Osteoblast (primary cell): ENCODE data around the gene GSTCD. TPM values are rescaled to one million over a fixed set of nuclear protein-coding genes. Genes with fewer than 3 reads are reported as not detected.
A peak's percentile ranks its signal among the peaks of the same experiment; 100 is the strongest.

Source experiments
- DNase-seq: peaks from one replicate; pipeline ENCODE4 v3.0.0; 2011; ENCODE audit warnings: low spot score, mixed read lengths; ENCODE audit not compliant: insufficient read length; ENCODE audit errors: missing footprints
- H2AFZ ChIP-seq: 2 replicates; pipeline ENCODE4 v1.6.0; 2011; ENCODE audit warnings: mild to moderate bottlenecking, low read length
- H3K27ac ChIP-seq: 2 replicates; pipeline ENCODE4 v1.5.1; 2011; ENCODE audit warnings: mild to moderate bottlenecking, low read depth, low read length, moderate library complexity
- H3K27me3 ChIP-seq: 2 replicates; pipeline ENCODE4 v1.6.0; 2012; ENCODE audit warnings: mild to moderate bottlenecking, control low read depth, inconsistent platforms, low read length, moderate library complexity; ENCODE audit not compliant: insufficient read depth
- H3K36me3 ChIP-seq: 2 replicates; pipeline ENCODE4 v1.5.1; 2011; ENCODE audit warnings: mild to moderate bottlenecking, low read length, control low read depth, moderate library complexity; ENCODE audit not compliant: insufficient read depth
- H3K4me1 ChIP-seq: 2 replicates; pipeline ENCODE4 v1.5.1; 2011; ENCODE audit warnings: mild to moderate bottlenecking, low read length, control low read depth, moderate library complexity; ENCODE audit not compliant: insufficient read depth
- H3K4me2 ChIP-seq: 2 replicates; pipeline ENCODE4 v1.6.0; 2011; ENCODE audit warnings: mild to moderate bottlenecking, low read length; ENCODE audit not compliant: insufficient read depth
- H3K4me3 ChIP-seq: fragments of 200-600 bp; sonication (generic); 3 replicates; pipeline ENCODE4 v1.5.1; 2012; ENCODE audit warnings: mild to moderate bottlenecking, low read length, inconsistent platforms; ENCODE audit not compliant: insufficient read depth
- H3K79me2 ChIP-seq: 2 replicates; pipeline ENCODE4 v1.6.0; 2012; ENCODE audit warnings: mild to moderate bottlenecking, low read length, control low read depth, inconsistent platforms; ENCODE audit not compliant: insufficient read depth
- H3K9me3 ChIP-seq: 2 replicates; pipeline ENCODE4 v1.5.1; 2011; ENCODE audit warnings: low read depth, low read length, control low read depth
- H4K20me1 ChIP-seq: 2 replicates; pipeline ENCODE4 v1.6.0; 2012; ENCODE audit warnings: mild to moderate bottlenecking, low read length, control low read depth; ENCODE audit not compliant: insufficient read depth
- CTCF ChIP-seq: IDR thresholded peaks from 2 replicates; pipeline ENCODE4 v1.5.1; 2011; ENCODE audit warnings: mild to moderate bottlenecking, low read depth, low read length, moderate library complexity; ENCODE audit errors: extremely low read depth
- total RNA-seq: library from RNA; depleted of rRNA; stranded (reverse); fragments of >200 nt; gene quantifications from 2 replicates; pipeline ENCODE4 v1.2.3, GENCODE V29; 2012

GSTCD gene
- 6.9 and 9.7 TPM in 2 replicates for total RNA-seq

- Histone ChIP-seq H3K9me3 (no peaks in the 10 kb centered on the region), H3K79me2 (peaks cover 79% of the 10 kb centered on the region), H3K4me2 (peak within 1 kb of the TSS; percentile 91), H3K27me3 (no peaks in the 10 kb centered on the region), H3K27ac (peak within 1 kb of the TSS; percentile 79), H3K4me3 (peak within 1 kb of the TSS; percentile 87), H3K36me3 (no peaks in the 10 kb centered on the region), H3K4me1 (peaks cover 18% of the 10 kb centered on the region), H4K20me1 (no peaks in the 10 kb centered on the region), H2AFZ (peak within 1 kb of the TSS; percentile 99)
- DNase-seq = peak; percentile 93
- TF ChIP-seq CTCF = no peak
Observed at GRCh38 chr4:105708181-105709080, at the start of gene GSTCD, which contains the start of gene INTS12. Gene GSTCD (plus strand): TSS chr4:105708784. CDS start chr4:105717614, 8,830 bp downstream. Gene INTS12 (minus strand): TSS chr4:105708689. CDS start chr4:105700005, 8,684 bp downstream.

GRCh38 chr4:105659190-105659589, 49.4 kb upstream of the GSTCD start:
- Histone ChIP-seq H4K20me1 (no peaks in the 10 kb centered on the region), H3K36me3 (no peaks in the 10 kb centered on the region), H3K79me2 (no peaks in the 10 kb centered on the region), H3K4me1 (no peaks in the 10 kb centered on the region), H3K4me2 (no peak overlapping the region), H2AFZ (no peak overlapping the region), H3K27ac (no peak overlapping the region), H3K27me3 (peaks cover 7% of the 10 kb centered on the region), H3K9me3 (no peaks in the 10 kb centered on the region), H3K4me3 (no peak overlapping the region)
- TF ChIP-seq CTCF = no peak
- no peak for DNase-seq

GRCh38 chr4:105661028-105661427, 47.6 kb upstream of the GSTCD start:
- Histone ChIP-seq H3K4me3 (no peak overlapping the region), H3K36me3 (no peaks in the 10 kb centered on the region), H3K4me2 (no peak overlapping the region), H3K79me2 (no peaks in the 10 kb centered on the region), H3K27me3 (no peaks in the 10 kb centered on the region), H3K4me1 (no peaks in the 10 kb centered on the region), H3K9me3 (no peaks in the 10 kb centered on the region), H4K20me1 (no peaks in the 10 kb centered on the region), H2AFZ (no peak overlapping the region), H3K27ac (no peak overlapping the region)
- DNase-seq = no peak
- no peak for TF ChIP-seq CTCF

GRCh38 chr4:105662935-105663675, 45.5 kb upstream of the GSTCD start:
- Histone ChIP-seq H3K4me1 (no peaks in the 10 kb centered on the region), H3K36me3 (no peaks in the 10 kb centered on the region), H3K27me3 (no peaks in the 10 kb centered on the region), H4K20me1 (no peaks in the 10 kb centered on the region), H3K9me3 (no peaks in the 10 kb centered on the region), H3K79me2 (no peaks in the 10 kb centered on the region), H3K27ac (no peak overlapping the region), H3K4me2 (no peak overlapping the region), H3K4me3 (no peak overlapping the region), H2AFZ (no peak overlapping the region)
- DNase-seq = no peak
- no peak for TF ChIP-seq CTCF
